ENCODE data around the gene ANXA3.
"Not testable (repeated sequence)": the region's sequence is repeated elsewhere in the genome, so short reads cannot be mapped to it uniquely, and the experiment has no call there.

The ANXA3 gene, protein sequence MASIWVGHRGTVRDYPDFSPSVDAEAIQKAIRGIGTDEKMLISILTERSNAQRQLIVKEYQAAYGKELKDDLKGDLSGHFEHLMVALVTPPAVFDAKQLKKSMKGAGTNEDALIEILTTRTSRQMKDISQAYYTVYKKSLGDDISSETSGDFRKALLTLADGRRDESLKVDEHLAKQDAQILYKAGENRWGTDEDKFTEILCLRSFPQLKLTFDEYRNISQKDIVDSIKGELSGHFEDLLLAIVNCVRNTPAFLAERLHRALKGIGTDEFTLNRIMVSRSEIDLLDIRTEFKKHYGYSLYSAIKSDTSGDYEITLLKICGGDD

DNA sequence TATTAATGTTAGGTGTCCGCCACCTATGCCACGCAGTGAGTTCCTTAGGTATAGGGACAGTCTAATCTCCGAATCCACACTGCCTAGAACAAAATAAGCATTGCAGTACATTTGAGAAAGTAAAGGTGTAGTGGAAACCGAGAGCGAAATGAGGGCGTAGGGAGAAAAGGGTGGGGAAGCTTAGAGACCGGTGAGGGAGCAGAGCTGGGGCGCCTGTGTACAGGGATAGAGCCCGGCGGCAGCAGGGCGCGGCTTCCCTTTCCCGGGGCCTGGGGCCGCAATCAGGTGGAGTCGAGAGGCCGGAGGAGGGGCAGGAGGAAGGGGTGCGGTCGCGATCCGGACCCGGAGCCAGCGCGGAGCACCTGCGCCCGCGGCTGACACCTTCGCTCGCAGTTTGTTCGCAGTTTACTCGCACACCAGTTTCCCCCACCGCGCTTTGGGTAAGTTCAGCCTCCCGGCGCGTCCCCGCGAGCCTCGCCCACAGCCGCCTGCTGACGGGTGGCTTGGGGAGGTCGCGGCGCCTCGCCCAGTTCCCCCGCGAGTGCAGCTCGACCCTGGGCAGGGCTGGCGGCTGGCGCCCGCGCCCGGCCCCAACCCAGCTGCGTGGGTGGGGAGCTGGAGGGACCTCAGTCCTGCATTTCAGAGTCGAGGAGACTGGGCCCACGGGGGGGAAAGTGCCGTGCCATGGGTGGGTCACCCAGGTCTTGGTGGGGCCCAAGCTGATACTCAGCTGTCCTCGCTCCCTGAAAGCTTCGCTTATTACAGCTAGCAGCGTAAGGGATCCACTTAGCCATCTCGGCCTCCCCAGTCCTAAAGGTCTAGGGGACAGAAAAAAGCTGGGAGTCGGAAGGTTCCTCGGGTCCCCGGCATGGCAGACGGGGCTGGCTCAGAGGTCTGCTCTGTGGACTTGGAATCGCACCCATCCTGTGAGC lies at the start of gene ANXA3:
Gene ANXA3, plus strand, starts transcription at position 351 of the 932 bp plus-strand sequence. CDS start 2,704 bp downstream, outside the sequence.
- H3K9ac ChIP-seq (ENCODE audit: low read length in 5 of 5), result peak within 1 kb of the TSS in 3 of 5 donors; percentile 66 to 81 (median 70)
- peak within 1 kb of the TSS; percentile 50 to 74 (median 71) for H3K4me3 ChIP-seq (ENCODE audit: low read depth in 1 of 5, low read length in 5 of 5)
- peak within 1 kb of the TSS; percentile 53 for H3K27ac ChIP-seq (ENCODE audit: low read depth, low read length)
- H3K4me1 ChIP-seq (ENCODE audit: control insufficient read depth in 5 of 5, insufficient read depth in 5 of 5, low read length in 5 of 5), result peaks cover 0 to 18% (median 11%) of the 10 kb centered on the region in 5 donors
- no peaks in the 10 kb centered on the region for H3K9me3 ChIP-seq (ENCODE audit: control insufficient read depth in 5 of 5, low read length in 5 of 5)
- H3K36me3 ChIP-seq (ENCODE audit: control insufficient read depth in 5 of 5, insufficient read depth in 5 of 5, low read length in 5 of 5), result no peaks in the 10 kb centered on the region
- H3K27me3 ChIP-seq (ENCODE audit: control insufficient read depth in 5 of 5, insufficient read depth in 4 of 5, low read length in 5 of 5), result peaks cover 0 to 8% (median 4%) of the 10 kb centered on the region in 5 donors

DNA sequence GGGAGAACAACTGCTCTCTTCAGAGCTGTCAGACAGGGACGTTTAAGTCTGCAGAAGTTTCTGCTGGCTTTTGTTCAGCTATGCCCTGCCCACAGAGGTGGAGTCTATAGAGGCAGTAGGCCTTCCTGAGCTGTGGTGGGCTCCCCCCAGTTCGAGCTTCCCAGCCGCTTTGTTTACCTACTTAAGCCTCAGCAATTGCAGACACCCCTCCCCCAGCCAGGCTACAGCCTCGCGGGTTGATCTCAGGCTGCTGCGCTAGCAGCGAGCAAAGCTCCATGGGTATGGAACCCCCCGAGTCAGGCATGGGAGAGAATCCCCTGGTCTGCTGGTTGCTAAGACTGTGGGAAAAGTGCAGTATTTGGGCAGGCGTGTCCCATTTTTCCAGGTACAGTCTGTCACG lies 45.3 kb upstream of the ANXA3 start:
- H3K36me3 ChIP-seq (ENCODE audit: control insufficient read depth in 5 of 5, insufficient read depth in 5 of 5, low read length in 5 of 5); H3K9ac ChIP-seq (ENCODE audit: low read length in 5 of 5); H3K4me1 ChIP-seq (ENCODE audit: control insufficient read depth in 5 of 5, insufficient read depth in 5 of 5, low read length in 5 of 5); H3K27me3 ChIP-seq (ENCODE audit: control insufficient read depth in 5 of 5, insufficient read depth in 4 of 5, low read length in 5 of 5); H3K27ac ChIP-seq (ENCODE audit: low read depth, low read length); H3K9me3 ChIP-seq (ENCODE audit: control insufficient read depth in 5 of 5, low read length in 5 of 5); H3K4me3 ChIP-seq (ENCODE audit: low read depth in 1 of 5, low read length in 5 of 5): not testable (repeated sequence)

DNA sequence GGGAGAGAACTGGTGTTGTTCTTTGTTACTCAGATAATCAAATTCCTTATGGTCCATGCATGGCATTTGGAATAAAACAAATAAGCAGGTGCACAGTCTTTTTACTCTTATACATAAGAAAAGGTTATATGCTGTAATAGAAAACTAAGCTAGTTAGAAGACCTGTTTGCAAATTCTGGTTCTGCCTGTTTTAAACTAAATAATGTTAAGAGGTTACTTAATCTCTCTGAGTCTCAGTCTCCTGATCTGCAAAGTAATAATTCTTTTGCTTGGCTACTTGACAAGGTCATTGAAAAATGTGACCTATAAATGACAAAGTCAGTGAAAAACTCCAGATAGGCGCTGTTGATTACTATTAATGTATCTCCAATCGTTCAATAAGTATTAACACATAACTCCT lies 42.5 kb upstream of the ANXA3 start:
- Histone ChIP-seq H3K27me3 (ENCODE audit: control insufficient read depth in 5 of 5, insufficient read depth in 4 of 5, low read length in 5 of 5) (no peaks in the 10 kb centered on the region), H3K9ac (ENCODE audit: low read length in 5 of 5) (no peak overlapping the region), H3K9me3 (ENCODE audit: control insufficient read depth in 5 of 5, low read length in 5 of 5) (no peaks in the 10 kb centered on the region), H3K4me3 (ENCODE audit: low read depth in 1 of 5, low read length in 5 of 5) (no peak overlapping the region), H3K36me3 (ENCODE audit: control insufficient read depth in 5 of 5, insufficient read depth in 5 of 5, low read length in 5 of 5) (no peaks in the 10 kb centered on the region), H3K4me1 (ENCODE audit: control insufficient read depth in 5 of 5, insufficient read depth in 5 of 5, low read length in 5 of 5) (no peaks in the 10 kb centered on the region), H3K27ac (ENCODE audit: low read depth, low read length) (no peak overlapping the region)

DNA sequence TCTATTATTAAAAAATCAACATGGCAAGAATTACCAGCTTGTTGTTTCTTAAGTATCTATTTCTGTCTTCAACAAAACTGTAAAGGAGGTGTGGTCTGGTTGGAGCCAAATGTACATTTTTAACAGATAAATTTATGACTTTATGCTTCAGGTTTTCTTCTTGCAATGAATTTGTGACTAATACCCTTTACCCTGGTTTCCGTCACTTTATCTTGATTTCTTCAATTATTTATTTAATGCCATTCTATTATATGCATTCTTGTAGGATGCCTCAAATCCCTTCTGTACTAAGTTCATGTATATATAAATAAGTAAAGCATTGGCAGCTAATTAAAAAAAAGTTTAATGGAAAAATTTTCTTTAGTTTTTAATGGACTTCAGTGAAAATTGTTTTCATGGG lies 41.5 kb upstream of the ANXA3 start:
- no peaks in the 10 kb centered on the region for H3K36me3 ChIP-seq (ENCODE audit: control insufficient read depth in 5 of 5, insufficient read depth in 5 of 5, low read length in 5 of 5)
- H3K4me3 ChIP-seq (ENCODE audit: low read depth in 1 of 5, low read length in 5 of 5), result no peak overlapping the region
- no peaks in the 10 kb centered on the region for H3K9me3 ChIP-seq (ENCODE audit: control insufficient read depth in 5 of 5, low read length in 5 of 5)
- no peak overlapping the region for H3K9ac ChIP-seq (ENCODE audit: low read length in 5 of 5)
- no peaks in the 10 kb centered on the region for H3K27me3 ChIP-seq (ENCODE audit: control insufficient read depth in 5 of 5, insufficient read depth in 4 of 5, low read length in 5 of 5)
- H3K4me1 ChIP-seq (ENCODE audit: control insufficient read depth in 5 of 5, insufficient read depth in 5 of 5, low read length in 5 of 5), result no peaks in the 10 kb centered on the region
- H3K27ac ChIP-seq (ENCODE audit: low read depth, low read length), result no peak overlapping the region

DNA sequence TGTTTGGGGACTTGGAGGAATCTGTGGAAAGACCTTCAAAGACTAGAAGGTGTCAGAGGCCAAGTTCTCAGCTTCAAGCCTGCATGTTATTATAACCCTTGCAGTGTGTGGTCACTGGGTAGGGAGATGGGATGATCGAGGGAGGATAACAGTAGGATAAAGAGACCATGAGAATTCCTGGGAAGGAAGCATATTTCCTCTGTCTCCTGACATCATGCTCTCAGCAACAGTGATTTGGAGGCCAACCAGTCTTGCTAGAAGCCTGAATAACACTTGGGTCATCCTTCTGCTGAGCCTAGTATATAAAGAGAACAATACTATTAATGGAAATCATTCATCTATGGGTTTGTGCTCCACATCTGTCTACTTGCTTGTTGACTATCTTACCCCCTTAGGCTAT lies 40.9 kb upstream of the ANXA3 start:
- Histone ChIP-seq H3K27me3 (ENCODE audit: control insufficient read depth in 5 of 5, insufficient read depth in 4 of 5, low read length in 5 of 5) (peaks cover 0 to 2% (median 0%) of the 10 kb centered on the region in 5 donors), H3K4me1 (ENCODE audit: control insufficient read depth in 5 of 5, insufficient read depth in 5 of 5, low read length in 5 of 5) (no peaks in the 10 kb centered on the region), H3K36me3 (ENCODE audit: control insufficient read depth in 5 of 5, insufficient read depth in 5 of 5, low read length in 5 of 5) (no peaks in the 10 kb centered on the region), H3K9ac (ENCODE audit: low read length in 5 of 5) (no peak overlapping the region), H3K9me3 (ENCODE audit: control insufficient read depth in 5 of 5, low read length in 5 of 5) (no peaks in the 10 kb centered on the region), H3K27ac (ENCODE audit: low read depth, low read length) (no peak overlapping the region), H3K4me3 (ENCODE audit: low read depth in 1 of 5, low read length in 5 of 5) (no peak overlapping the region)

DNA sequence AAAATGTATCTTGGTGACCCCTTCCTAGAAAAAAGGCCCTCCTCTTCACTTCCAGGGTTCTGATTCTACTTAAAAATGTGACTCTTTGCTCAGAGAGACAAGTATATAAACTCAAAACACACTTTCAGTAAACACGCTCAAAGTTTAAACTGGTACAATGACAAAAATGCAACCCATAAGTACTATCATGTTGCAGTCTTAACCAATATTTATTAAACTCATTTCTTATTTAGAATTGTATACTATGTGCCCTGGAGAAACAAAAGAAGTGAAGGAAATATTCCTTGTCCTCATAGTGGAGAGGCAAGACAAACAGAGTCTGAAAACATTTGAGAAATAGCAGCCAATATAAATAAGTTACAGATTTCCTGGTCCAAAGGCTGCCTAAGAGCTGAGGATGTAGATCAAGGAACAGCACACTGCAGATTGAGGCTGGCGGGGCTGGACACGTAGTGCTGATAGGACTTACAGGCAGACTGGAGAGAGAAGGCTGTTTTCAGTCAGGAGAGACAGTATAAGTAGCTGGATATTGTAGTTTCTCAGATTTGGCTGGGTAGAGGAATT lies 39.1 kb upstream of the ANXA3 start:
- Histone ChIP-seq H3K27me3 (ENCODE audit: control insufficient read depth in 5 of 5, insufficient read depth in 4 of 5, low read length in 5 of 5) (peaks cover 0 to 2% (median 0%) of the 10 kb centered on the region in 5 donors), H3K9ac (ENCODE audit: low read length in 5 of 5) (no peak overlapping the region), H3K9me3 (ENCODE audit: control insufficient read depth in 5 of 5, low read length in 5 of 5) (no peaks in the 10 kb centered on the region), H3K4me3 (ENCODE audit: low read depth in 1 of 5, low read length in 5 of 5) (no peak overlapping the region), H3K4me1 (ENCODE audit: control insufficient read depth in 5 of 5, insufficient read depth in 5 of 5, low read length in 5 of 5) (no peaks in the 10 kb centered on the region), H3K27ac (ENCODE audit: low read depth, low read length) (no peak overlapping the region), H3K36me3 (ENCODE audit: control insufficient read depth in 5 of 5, insufficient read depth in 5 of 5, low read length in 5 of 5) (no peaks in the 10 kb centered on the region)

DNA sequence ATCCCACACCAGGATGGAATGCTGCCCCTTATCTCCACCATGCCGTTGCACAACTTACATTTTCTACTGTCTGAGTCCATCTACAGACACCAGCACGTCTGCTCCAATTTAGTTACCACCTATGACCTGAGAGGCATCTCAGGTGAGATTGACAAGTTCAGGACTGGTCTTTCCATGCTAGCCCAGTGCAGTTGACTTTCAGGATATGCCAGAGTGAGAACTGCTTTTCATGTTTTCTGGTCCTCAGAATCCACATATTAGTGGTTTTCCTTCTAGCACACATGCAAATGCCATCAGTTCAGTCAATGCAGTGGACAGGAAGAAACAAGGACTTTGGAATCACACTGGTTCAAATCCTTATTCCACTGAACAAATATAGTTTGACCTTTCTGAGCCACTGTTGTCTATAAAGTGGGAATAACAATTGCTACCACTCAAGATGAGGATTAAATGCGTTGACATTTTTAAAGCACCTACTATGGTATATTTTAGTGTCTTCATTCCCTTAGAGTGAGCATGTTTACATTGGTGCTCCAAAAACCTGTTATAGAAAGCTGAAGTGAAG lies 38.1 kb upstream of the ANXA3 start:
- no peak overlapping the region for H3K4me3 ChIP-seq (ENCODE audit: low read depth in 1 of 5, low read length in 5 of 5)
- H3K9me3 ChIP-seq (ENCODE audit: control insufficient read depth in 5 of 5, low read length in 5 of 5), result no peaks in the 10 kb centered on the region
- H3K9ac ChIP-seq (ENCODE audit: low read length in 5 of 5), result no peak overlapping the region
- no peaks in the 10 kb centered on the region for H3K4me1 ChIP-seq (ENCODE audit: control insufficient read depth in 5 of 5, insufficient read depth in 5 of 5, low read length in 5 of 5)
- no peak overlapping the region for H3K27ac ChIP-seq (ENCODE audit: low read depth, low read length)
- peaks cover 0 to 2% (median 0%) of the 10 kb centered on the region in 5 donors for H3K27me3 ChIP-seq (ENCODE audit: control insufficient read depth in 5 of 5, insufficient read depth in 4 of 5, low read length in 5 of 5)
- H3K36me3 ChIP-seq (ENCODE audit: control insufficient read depth in 5 of 5, insufficient read depth in 5 of 5, low read length in 5 of 5), result no peaks in the 10 kb centered on the region

DNA sequence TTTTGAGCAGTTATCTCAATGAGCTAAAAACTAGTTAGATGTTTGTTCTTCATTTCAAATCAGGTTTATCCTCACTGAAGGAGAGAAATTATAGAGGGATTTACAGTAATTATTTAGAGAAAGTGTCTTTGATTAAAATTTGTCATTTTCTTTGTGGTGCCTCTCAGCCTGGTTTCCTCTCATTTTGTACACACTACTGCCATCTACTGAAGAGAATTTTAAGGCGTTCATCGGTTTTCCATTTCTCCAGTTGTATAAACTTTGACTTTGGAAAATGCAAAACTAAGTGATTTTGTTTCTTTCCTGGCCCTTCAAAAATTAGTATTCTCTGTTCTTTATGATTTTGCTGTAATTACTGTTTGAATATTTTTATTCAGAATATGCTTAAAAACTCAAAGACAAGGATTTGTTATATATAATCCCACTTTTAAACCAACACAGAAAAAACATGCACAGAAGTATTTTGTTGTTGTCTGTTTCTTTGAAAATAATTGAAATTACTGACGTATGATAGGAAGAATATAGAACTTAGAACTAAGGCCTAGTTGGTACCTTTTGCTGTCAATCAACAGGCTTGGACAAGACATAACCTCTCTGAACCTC lies 34.4 kb upstream of the ANXA3 start:
- Histone ChIP-seq H3K9ac (ENCODE audit: low read length in 5 of 5) (no peak overlapping the region), H3K36me3 (ENCODE audit: control insufficient read depth in 5 of 5, insufficient read depth in 5 of 5, low read length in 5 of 5) (no peaks in the 10 kb centered on the region), H3K27me3 (ENCODE audit: control insufficient read depth in 5 of 5, insufficient read depth in 4 of 5, low read length in 5 of 5) (peaks cover 0 to 2% (median 0%) of the 10 kb centered on the region in 5 donors), H3K27ac (ENCODE audit: low read depth, low read length) (no peak overlapping the region), H3K9me3 (ENCODE audit: control insufficient read depth in 5 of 5, low read length in 5 of 5) (no peaks in the 10 kb centered on the region), H3K4me1 (ENCODE audit: control insufficient read depth in 5 of 5, insufficient read depth in 5 of 5, low read length in 5 of 5) (peaks cover 0 to 7% (median 0%) of the 10 kb centered on the region in 5 donors), H3K4me3 (ENCODE audit: low read depth in 1 of 5, low read length in 5 of 5) (no peak overlapping the region)

DNA sequence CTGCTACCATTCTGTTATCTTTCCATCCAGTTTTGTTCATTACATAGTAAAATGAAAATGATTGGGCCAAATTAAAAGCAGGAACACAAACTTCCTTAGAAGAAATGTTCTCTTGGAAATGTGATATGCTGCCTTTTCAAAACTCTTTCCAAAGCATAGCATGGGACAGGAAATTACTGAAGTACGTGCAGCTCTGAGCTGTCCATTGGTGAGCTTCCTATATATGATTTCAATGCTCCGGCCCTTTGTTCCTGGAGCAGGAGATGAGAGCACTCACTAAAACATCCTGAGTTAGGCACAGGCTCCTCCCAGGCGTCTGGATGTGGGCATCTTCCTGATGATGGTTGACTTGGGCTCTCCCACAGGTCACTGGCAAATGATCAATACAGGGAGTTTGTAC lies 33.0 kb upstream of the ANXA3 start:
- Histone ChIP-seq H3K9ac (ENCODE audit: low read length in 5 of 5) (no peak overlapping the region), H3K4me3 (ENCODE audit: low read depth in 1 of 5, low read length in 5 of 5) (no peak overlapping the region), H3K36me3 (ENCODE audit: control insufficient read depth in 5 of 5, insufficient read depth in 5 of 5, low read length in 5 of 5) (no peaks in the 10 kb centered on the region), H3K27ac (ENCODE audit: low read depth, low read length) (no peak overlapping the region), H3K4me1 (ENCODE audit: control insufficient read depth in 5 of 5, insufficient read depth in 5 of 5, low read length in 5 of 5) (peaks cover 0 to 7% (median 0%) of the 10 kb centered on the region in 5 donors), H3K9me3 (ENCODE audit: control insufficient read depth in 5 of 5, low read length in 5 of 5) (no peaks in the 10 kb centered on the region), H3K27me3 (ENCODE audit: control insufficient read depth in 5 of 5, insufficient read depth in 4 of 5, low read length in 5 of 5) (peaks cover 0 to 2% (median 0%) of the 10 kb centered on the region in 5 donors)
